A549 treated with Mapracorat at 1 μM for 4 hours (cell line): ENCODE results near the gene RUNX1. TPM values are rescaled to one million over a fixed set of nuclear protein-coding genes. Genes with fewer than 3 reads are reported as not detected.

Experiments
- total RNA-seq: library from RNA; stranded (reverse); fragments of 200-300 nt; extraction: Qiagen RNA extraction; gene quantifications from 5 replicates; pipeline ENCODE4 v1.2.3, GENCODE V29; 2022

Gene RUNX1
- total RNA-seq = 5.7 to 10.5 TPM (median 9.0 TPM) in 5 replicates

DNA sequence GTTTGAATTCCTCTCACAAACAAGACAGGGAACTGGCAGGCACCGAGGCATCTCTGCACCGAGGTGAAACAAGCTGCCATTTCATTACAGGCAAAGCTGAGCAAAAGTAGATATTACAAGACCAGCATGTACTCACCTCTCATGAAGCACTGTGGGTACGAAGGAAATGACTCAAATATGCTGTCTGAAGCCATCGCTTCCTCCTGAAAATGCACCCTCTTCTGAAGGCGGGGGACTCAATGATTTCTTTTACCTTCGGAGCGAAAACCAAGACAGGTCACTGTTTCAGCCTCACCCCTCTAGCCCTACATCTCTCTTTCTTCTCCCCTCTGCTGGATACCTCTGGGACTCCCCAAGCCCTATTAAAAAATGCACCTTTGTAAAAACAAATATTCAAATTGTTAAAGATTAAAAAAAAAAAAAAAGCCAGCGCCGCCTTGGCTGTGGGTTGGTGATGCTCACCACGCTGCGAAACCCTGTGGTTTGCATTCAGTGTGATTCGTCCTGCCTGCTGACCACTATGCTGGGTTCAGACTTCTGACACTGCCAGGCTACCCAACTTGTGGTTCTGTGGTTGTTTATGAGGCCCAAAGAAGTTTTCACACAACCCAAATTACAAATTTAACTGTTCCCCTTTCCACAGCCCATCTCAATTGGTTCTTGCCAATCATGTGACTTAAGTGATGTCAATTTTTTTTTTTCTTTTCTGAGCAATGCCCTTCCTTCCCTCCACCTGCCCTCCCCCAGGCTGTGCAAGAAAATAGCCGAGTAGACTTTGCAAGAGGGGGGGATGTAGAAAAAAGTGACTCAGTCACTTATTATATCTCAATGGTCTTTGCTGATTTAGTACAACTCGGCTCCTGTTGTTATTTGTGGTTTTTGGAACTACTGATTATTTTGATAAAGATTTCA lies at the start of gene RUNX1:
RUNX1 (minus strand) TSS at position 597 of the 912 bp plus-strand sequence.

